Stomach (tissue), 9 donors: ENCODE results near the gene HTR3A. TPM values are rescaled to one million over a fixed set of nuclear protein-coding genes. Genes with fewer than 3 reads are reported as not detected.

Experiments used
- DNase-seq, 2 donors: peaks; one replicate each; pipeline versions ENCODE4 v3.0.0 to v3.0.0-alpha.2; 2013 to 2019
- H3K27ac ChIP-seq, 5 donors: fragments of 200-600 bp in 4 of 5; sonication (generic) in 4 of 5; one replicate each; pipeline ENCODE4 v1.5.1; 2013 to 2019; ENCODE audit warnings: mild to moderate bottlenecking in 1 of 5, moderate library complexity in 1 of 5
- H3K27me3 ChIP-seq, 3 donors: fragments of 200-600 bp; sonication (generic); one replicate each; pipeline ENCODE4 v1.5.1; 2017 to 2019; ENCODE audit warnings: mixed run types in 1 of 3
- H3K36me3 ChIP-seq, 4 donors: fragments of 200-600 bp; sonication (generic); 1 replicate in 3 of 4; 2 replicates in 1 of 4; pipeline ENCODE4 v1.5.1; 2016 to 2019
- H3K4me1 ChIP-seq, 4 donors: fragments of 200-600 bp; sonication (generic); one replicate each; pipeline ENCODE4 v1.5.1; 2016 to 2019
- H3K4me3 ChIP-seq, 4 donors: fragments of 200-600 bp; sonication (generic) in 3 of 4; one replicate each; pipeline ENCODE4 v1.5.1; 2016 to 2019; ENCODE audit warnings: mild to moderate bottlenecking in 1 of 4
- H3K9me3 ChIP-seq, 4 donors: fragments of 200-600 bp; sonication (generic); one replicate each; pipeline ENCODE4 v1.5.1; 2016 to 2019
- EP300 ChIP-seq: sonication (generic); formaldehyde crosslinking; IDR thresholded peaks from one replicate; pipeline ENCODE4 v1.6.1; 2017; ENCODE audit warnings: antibody characterized with exemption
- POLR2A ChIP-seq, 4 donors: fragments of 450-650 bp; IDR thresholded peaks; one replicate each; pipeline ENCODE4 v1.6.1; 2016; ENCODE audit warnings: antibody characterized with exemption in 4 of 4, control low read depth in 2 of 4, mild to moderate bottlenecking in 1 of 4, moderate library complexity in 1 of 4
- POLR2AphosphoS5 ChIP-seq, 3 donors: sonication (generic); formaldehyde crosslinking; IDR thresholded peaks; one replicate each; pipeline ENCODE4 v1.6.1; 2016; ENCODE audit warnings: antibody characterized with exemption in 3 of 3
- WGBS, 5 donors: extraction: QIAGEN DNeasy Blood & Tissue Kit in 3 of 5; methylation state at CpG; one replicate each; pipeline versions ENCODE4 v1.1.5 to v1.1.7; 2013 to 2018; 5-methylcytosine and 5-hydroxymethylcytosine counted together
- intact Hi-C: fragments of 100-400 bp; cut with DNase I; formaldehyde crosslinking; loops from one replicate; pipeline ENCODE4 v1.15.1; 2023; ENCODE audit warnings: low total_unique reads
- polyA plus RNA-seq, 3 donors: library from polyadenylated mRNA; stranded (reverse); fragments of 200-250 nt; gene quantifications; one replicate each; pipeline ENCODE4 v1.2.3, GENCODE V29; 2013
- total RNA-seq, 5 donors: library from RNA; depleted of rRNA; stranded (reverse); fragments of >200 nt; gene quantifications; one replicate each; pipeline versions ENCODE4 v1.1.0 to v1.2.3, GENCODE V29; 2014 to 2016
- TF ChIP-seq, protein P1 (sequence below), 7 experiments: fragments of 450-650 bp in 4 of 7; fragments of 200-600 bp in 3 of 7; sonication (generic) in 3 of 7; IDR thresholded peaks; one replicate each; pipeline ENCODE4 v1.5.1; 2016 to 2019; ENCODE audit warnings: antibody characterized with exemption in 7 of 7, control low read depth in 2 of 7, mild to moderate bottlenecking in 1 of 7
- donor health status: healthy with polysubstance abuse.
- donor health status: Bipolar disorder and iron deficiency.
- donor health status: healthy.

The HTR3A gene
- total and polyA plus RNA-seq, 8 donors: 0.30 to 1.9 (median 1.7) TPM; not detected in 5

DNA sequence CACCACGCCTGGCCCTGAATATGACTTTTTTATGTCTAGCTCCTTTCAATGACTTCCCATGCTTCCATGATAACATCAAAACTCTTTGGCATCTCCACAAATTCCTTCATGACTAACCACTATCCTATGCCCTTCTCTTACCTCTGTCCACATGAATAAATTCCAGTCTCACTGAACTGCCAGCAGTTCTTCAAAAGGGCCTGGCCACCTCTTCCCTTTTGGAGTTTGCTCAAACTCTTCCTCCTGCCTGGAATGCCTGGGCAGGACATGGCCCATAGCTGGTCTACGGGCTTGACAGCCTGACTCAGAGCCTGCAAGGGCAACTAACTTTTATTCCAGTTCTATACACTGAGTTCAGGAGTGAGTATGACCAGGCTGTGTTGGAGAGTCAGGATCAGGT lies 42.8 kb downstream of the HTR3A start:
- WGBS, 5 donors: 40 to 81% (median 47%) methylated on average over 2 of the region's 2 CpGs
- intact Hi-C loops: no loop called here
- peaks cover 0 to 1% (median 0%) of the 10 kb centered on the region in 3 donors for H3K27me3 ChIP-seq

DNA sequence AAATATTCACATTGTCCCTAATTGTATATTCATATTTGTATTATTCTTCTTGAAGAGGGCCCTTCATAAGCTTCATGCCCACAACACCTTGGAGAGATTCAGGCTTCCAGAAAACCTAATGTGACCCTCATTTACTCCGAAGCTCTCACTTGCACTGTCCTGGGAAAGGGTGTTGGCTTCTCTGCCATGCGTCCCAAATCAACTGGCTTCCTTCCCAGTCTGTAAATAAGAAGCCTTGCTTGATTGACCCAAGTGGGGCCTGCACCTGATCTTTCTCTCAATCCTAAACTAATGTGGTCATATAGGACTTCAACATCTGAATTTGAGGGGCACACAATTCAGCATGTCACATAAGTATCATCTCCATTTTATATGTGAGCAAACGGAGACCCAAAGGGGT lies 44.1 kb downstream of the HTR3A start:
- H3K9me3 ChIP-seq: no peaks in the 10 kb centered on the region
- intact Hi-C loops: no loop called here
- H3K4me3 ChIP-seq: no peak overlapping the region
- no peaks in the 10 kb centered on the region for H3K27me3 ChIP-seq
- no peaks in the 10 kb centered on the region for H3K36me3 ChIP-seq
- 43 to 56% (median 48%) methylated on average over 3 of the region's 3 CpGs for WGBS, 5 donors
- TF ChIP-seq EP300: no peak
- TF ChIP-seq POLR2AphosphoS5 (IDR thresholded peaks at IDR 0.05): no peak
- TF ChIP-seq, protein P1, sequence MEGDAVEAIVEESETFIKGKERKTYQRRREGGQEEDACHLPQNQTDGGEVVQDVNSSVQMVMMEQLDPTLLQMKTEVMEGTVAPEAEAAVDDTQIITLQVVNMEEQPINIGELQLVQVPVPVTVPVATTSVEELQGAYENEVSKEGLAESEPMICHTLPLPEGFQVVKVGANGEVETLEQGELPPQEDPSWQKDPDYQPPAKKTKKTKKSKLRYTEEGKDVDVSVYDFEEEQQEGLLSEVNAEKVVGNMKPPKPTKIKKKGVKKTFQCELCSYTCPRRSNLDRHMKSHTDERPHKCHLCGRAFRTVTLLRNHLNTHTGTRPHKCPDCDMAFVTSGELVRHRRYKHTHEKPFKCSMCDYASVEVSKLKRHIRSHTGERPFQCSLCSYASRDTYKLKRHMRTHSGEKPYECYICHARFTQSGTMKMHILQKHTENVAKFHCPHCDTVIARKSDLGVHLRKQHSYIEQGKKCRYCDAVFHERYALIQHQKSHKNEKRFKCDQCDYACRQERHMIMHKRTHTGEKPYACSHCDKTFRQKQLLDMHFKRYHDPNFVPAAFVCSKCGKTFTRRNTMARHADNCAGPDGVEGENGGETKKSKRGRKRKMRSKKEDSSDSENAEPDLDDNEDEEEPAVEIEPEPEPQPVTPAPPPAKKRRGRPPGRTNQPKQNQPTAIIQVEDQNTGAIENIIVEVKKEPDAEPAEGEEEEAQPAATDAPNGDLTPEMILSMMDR (IDR thresholded peaks at IDR 0.05): no peak
- TF ChIP-seq POLR2A (IDR thresholded peaks at IDR 0.05): no peak
- H3K4me1 ChIP-seq: no peaks in the 10 kb centered on the region
- peak in 1 of 2 donors; percentile 35 for DNase-seq
- no peak overlapping the region for H3K27ac ChIP-seq

More for the DNA sequence above, 42.8 kb downstream of the HTR3A start:
- no peak for DNase-seq
- Histone ChIP-seq H3K27ac (no peak overlapping the region), H3K4me3 (no peak overlapping the region), H3K36me3 (no peaks in the 10 kb centered on the region), H3K9me3 (no peaks in the 10 kb centered on the region), H3K4me1 (no peaks in the 10 kb centered on the region)
- TF ChIP-seq, protein P1 (IDR thresholded peaks at IDR 0.05): no peak
- no peak for TF ChIP-seq EP300
- no peak for TF ChIP-seq POLR2AphosphoS5 (IDR thresholded peaks at IDR 0.05)
- no peak for TF ChIP-seq POLR2A (IDR thresholded peaks at IDR 0.05)

DNA sequence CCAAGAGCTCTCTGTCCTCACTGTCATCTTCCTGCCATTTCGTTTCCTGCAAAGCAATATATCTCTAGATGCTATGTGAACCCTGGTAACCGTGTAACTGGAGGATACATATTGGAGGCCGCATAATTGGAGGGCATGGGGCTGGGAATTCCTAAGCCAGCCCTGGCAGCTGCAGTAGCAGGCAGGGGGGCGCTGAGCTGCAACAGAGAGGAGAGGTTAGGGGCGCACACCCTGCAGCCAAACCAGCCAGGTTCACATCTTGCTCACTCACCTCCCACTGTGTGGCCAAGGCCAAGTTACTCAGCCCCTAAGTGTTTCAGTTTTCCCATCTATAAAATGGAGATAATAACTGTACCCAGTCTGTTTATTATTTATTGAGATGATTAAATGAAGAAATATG lies 44.7 kb downstream of the HTR3A start:
- Histone ChIP-seq H3K36me3 (no peaks in the 10 kb centered on the region), H3K4me1 (no peaks in the 10 kb centered on the region), H3K9me3 (no peaks in the 10 kb centered on the region), H3K4me3 (no peak overlapping the region), H3K27ac (no peak overlapping the region), H3K27me3 (no peaks in the 10 kb centered on the region)
- intact Hi-C loops: no loop called here
- no peak for DNase-seq
- TF ChIP-seq POLR2AphosphoS5 (IDR thresholded peaks at IDR 0.05) (no peak), EP300 (no peak), POLR2A (IDR thresholded peaks at IDR 0.05) (no peak)
- TF ChIP-seq, protein P1 (IDR thresholded peaks at IDR 0.05): no peak
- 86 to 92% (median 88%) methylated on average over 5 of the region's 5 CpGs for WGBS, 5 donors

DNA sequence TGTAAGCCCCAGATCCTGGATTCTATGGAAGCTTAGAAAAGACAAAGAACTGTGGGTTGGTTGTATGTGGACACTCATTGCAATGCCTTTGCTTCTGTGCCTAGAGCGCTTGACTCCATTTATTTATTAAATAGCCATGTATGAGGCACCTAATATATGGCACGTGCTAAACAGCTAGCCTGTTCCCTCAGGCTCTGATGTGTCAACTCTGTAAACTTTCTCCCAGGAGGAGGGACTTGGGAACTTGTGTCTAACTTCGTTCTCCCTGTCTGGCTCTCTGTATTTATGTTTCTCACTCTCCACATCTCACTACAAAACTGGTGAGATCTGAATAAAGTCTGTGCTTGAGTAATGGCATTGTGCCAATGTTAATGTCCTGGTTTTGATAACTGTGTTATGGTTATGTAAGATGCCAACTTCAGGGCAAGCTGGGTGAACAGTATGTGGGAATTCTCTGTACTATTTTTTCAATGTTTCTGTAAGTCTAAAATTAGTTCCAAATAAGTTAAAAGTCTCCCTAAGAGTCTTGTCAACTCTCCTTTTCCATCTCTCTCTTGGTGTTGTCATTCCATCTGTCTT lies 50.5 kb downstream of the HTR3A start:
- Histone ChIP-seq H3K27ac (peak overlapping the region in 2 of 5 donors; percentile 3 to 20), H3K4me1 (peaks cover 0 to 13% (median 5%) of the 10 kb centered on the region in 4 donors), H3K4me3 (no peak overlapping the region), H3K27me3 (peaks cover 0 to 6% (median 0%) of the 10 kb centered on the region in 3 donors), H3K36me3 (no peaks in the 10 kb centered on the region), H3K9me3 (no peaks in the 10 kb centered on the region)
- intact Hi-C loops: no loop called here
- 28 to 49% (median 43%) methylated on average over 3 of the region's 3 CpGs for WGBS, 5 donors
- DNase-seq: no peak
- TF ChIP-seq POLR2A (IDR thresholded peaks at IDR 0.05): no peak
- TF ChIP-seq POLR2AphosphoS5 (IDR thresholded peaks at IDR 0.05): peak in 1 of 3 donors; percentile 21

DNA sequence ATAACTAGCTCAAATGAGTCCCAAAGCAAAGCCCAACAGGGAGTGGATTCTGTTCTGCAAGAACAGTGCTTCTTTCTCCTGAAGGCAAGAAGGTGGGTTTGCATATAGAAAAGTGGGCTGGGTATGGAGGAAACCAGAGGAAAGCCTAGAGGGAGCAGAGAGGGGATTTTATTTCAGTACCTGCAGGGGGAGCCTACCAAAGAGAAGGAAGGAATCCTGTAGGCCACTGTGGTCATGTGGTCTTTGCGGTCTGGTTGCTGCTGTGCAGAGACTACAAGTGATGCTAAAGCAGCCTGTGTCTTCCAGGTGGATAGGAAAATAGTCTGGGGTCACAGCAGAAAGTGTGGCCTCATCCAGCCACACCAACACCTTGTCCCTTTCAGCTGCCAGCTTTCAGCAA lies 51.4 kb downstream of the HTR3A start:
- DNase-seq: peak in 1 of 2 donors; percentile 40
- H3K27ac ChIP-seq: no peak overlapping the region
- H3K4me1 ChIP-seq: peaks cover 0 to 13% (median 5%) of the 10 kb centered on the region in 4 donors
- no peak overlapping the region for H3K4me3 ChIP-seq
- H3K27me3 ChIP-seq: peaks cover 0 to 6% (median 0%) of the 10 kb centered on the region in 3 donors
- no peaks in the 10 kb centered on the region for H3K36me3 ChIP-seq
- TF ChIP-seq POLR2AphosphoS5 (IDR thresholded peaks at IDR 0.05) (no peak), EP300 (no peak), POLR2A (IDR thresholded peaks at IDR 0.05) (no peak)
- TF ChIP-seq, protein P1 (IDR thresholded peaks at IDR 0.05): no peak
- 37 to 68% (median 45%) methylated on average over 1 of the region's 1 CpG for WGBS, 5 donors
- H3K9me3 ChIP-seq: no peaks in the 10 kb centered on the region
- intact Hi-C loops: no loop called here
